ENCODE measurements around the gene CEP85. TPM values are rescaled to one million over a fixed set of nuclear protein-coding genes. Genes with fewer than 3 reads are reported as not detected.

Gene CEP85
- polyA plus RNA-seq, 3 donors from 2014 or later, result 4.0 to 6.9 (median 5.4) TPM

GRCh38 chr1:26283871-26284596 is 50.0 kb downstream of the CEP85 start:
- no peaks in the 10 kb centered on the region for H3K9me3 Mint-ChIP-seq
- peaks cover 0 to 9% (median 8%) of the 10 kb centered on the region in 3 donors for H3K36me3 Mint-ChIP-seq
- peak overlapping the region; percentile 51 to 85 (median 67) for H3K4me3 Mint-ChIP-seq
- no peak for DNase-seq
- H3K4me1 Mint-ChIP-seq, result peaks cover 91% of the 10 kb centered on the region in 2 donors
- peak overlapping the region; percentile 81 to 99 (median 98) for H3K27ac Mint-ChIP-seq
- peaks cover 4 to 9% (median 9%) of the 10 kb centered on the region in 3 donors for H3K27me3 Mint-ChIP-seq (ENCODE audit: low read depth in 3 of 3)

DNA sequence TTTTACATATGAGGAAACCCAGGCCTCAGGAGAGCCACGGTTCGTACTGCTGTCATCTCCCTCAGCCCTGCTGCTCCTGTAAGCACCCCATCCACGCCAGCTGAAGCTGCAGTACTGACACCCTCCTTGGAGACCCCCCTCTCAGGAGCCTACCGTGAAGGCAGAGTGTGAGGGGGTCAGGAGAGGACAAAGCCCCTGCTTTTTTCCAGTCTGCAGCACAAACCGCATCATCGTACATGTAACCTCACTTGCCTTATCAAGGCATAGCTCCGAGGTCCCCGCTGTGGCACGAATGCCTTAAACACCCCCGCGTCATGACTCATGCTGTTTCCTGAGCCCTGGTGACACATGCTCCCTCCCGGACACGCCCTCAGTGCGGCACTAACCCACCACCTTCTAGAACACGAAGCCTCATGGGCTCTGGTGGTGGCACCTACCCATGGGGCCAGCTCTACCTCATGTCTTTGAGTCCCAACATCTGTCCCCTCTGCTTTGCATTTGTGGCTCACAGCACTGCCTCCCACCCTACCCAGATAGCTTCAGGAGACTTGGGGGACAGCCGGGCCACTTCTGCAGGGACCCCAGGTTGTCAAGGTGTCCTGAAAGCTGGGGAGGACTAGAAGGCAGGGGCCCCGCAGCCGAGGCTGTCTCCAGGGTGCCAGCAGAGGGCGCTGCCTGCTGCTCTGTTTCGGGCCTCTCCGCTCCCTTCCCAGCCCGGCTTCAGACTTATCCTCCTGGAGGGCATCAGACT is 50.8 kb downstream of the CEP85 start:
- H3K9me3 Mint-ChIP-seq, result no peaks in the 10 kb centered on the region
- H3K36me3 Mint-ChIP-seq, result peaks cover 0 to 9% (median 8%) of the 10 kb centered on the region in 3 donors
- peaks cover 91 to 92% of the 10 kb centered on the region in 2 donors for H3K4me1 Mint-ChIP-seq
- peak overlapping the region; percentile 51 to 85 (median 67) for H3K4me3 Mint-ChIP-seq
- H3K27me3 Mint-ChIP-seq (ENCODE audit: low read depth in 3 of 3), result peaks cover 4 to 9% (median 9%) of the 10 kb centered on the region in 3 donors
- H3K27ac Mint-ChIP-seq, result peak overlapping the region; percentile 81 to 99 (median 98)
- DNase-seq, result peak; percentile 84 to 88 (median 86)

GRCh38 chr1:26285366-26286063 is 51.5 kb downstream of the CEP85 start:
- H3K4me1 Mint-ChIP-seq, result peaks cover 96 to 98% of the 10 kb centered on the region in 2 donors
- peak overlapping the region; percentile 93 to 99 (median 98) for H3K27ac Mint-ChIP-seq
- peaks cover 2 to 9% (median 8%) of the 10 kb centered on the region in 3 donors for H3K27me3 Mint-ChIP-seq (ENCODE audit: low read depth in 3 of 3)
- H3K9me3 Mint-ChIP-seq, result no peaks in the 10 kb centered on the region
- DNase-seq, result no peak
- H3K36me3 Mint-ChIP-seq, result peaks cover 0 to 9% (median 8%) of the 10 kb centered on the region in 3 donors
- peak overlapping the region; percentile 51 to 91 (median 67) for H3K4me3 Mint-ChIP-seq

DNA sequence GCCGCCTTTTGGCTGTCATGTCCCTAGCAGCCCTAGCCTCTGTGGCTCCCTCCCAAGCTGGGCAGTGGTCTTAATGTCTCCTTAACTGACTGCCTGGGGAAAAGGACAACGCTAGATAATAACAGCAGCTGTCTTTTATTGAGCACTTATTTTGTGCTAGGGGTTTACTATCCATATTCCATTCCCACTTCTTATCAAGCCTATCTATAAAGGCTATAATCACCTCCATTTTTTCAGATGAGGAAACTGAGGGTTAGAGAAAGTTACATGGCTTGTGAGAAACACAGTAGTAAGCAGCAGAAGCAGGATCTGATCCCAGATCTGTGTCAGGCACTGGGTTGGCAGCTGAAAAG is 52.0 kb downstream of the CEP85 start:
- Mint-ChIP-seq H3K27ac (peak overlapping the region; percentile 81 to 99 (median 96)), H3K4me1 (peaks cover 95 to 96% of the 10 kb centered on the region in 2 donors), H3K27me3 (ENCODE audit: low read depth in 3 of 3) (peaks cover 2 to 8% (median 8%) of the 10 kb centered on the region in 3 donors), H3K9me3 (no peaks in the 10 kb centered on the region), H3K36me3 (peaks cover 0 to 8% (median 7%) of the 10 kb centered on the region in 3 donors), H3K4me3 (peak overlapping the region; percentile 8 to 91 (median 46))
- no peak for DNase-seq

GRCh38 chr1:26287033-26287711 is 53.2 kb downstream of the CEP85 start:
- Mint-ChIP-seq H3K4me1 (peaks cover 87 to 91% of the 10 kb centered on the region in 2 donors), H3K36me3 (no peaks in the 10 kb centered on the region), H3K9me3 (no peaks in the 10 kb centered on the region), H3K4me3 (peak overlapping the region; percentile 78 to 93 (median 83)), H3K27me3 (ENCODE audit: low read depth in 3 of 3) (peaks cover 2 to 6% (median 6%) of the 10 kb centered on the region in 3 donors), H3K27ac (peak overlapping the region; percentile 92 to 99 (median 96))
- DNase-seq, result peak; percentile 71 to 78 (median 76)

GRCh38 chr1:26287811-26288210 is 53.8 kb downstream of the CEP85 start:
- Mint-ChIP-seq H3K27me3 (ENCODE audit: low read depth in 3 of 3) (peaks cover 5 to 6% (median 6%) of the 10 kb centered on the region in 3 donors), H3K27ac (peak overlapping the region; percentile 92 to 99 (median 96)), H3K4me1 (peaks cover 81 to 86% of the 10 kb centered on the region in 2 donors), H3K36me3 (no peaks in the 10 kb centered on the region), H3K9me3 (no peaks in the 10 kb centered on the region), H3K4me3 (peak overlapping the region; percentile 78 to 93 (median 83))
- DNase-seq, result no peak

DNA sequence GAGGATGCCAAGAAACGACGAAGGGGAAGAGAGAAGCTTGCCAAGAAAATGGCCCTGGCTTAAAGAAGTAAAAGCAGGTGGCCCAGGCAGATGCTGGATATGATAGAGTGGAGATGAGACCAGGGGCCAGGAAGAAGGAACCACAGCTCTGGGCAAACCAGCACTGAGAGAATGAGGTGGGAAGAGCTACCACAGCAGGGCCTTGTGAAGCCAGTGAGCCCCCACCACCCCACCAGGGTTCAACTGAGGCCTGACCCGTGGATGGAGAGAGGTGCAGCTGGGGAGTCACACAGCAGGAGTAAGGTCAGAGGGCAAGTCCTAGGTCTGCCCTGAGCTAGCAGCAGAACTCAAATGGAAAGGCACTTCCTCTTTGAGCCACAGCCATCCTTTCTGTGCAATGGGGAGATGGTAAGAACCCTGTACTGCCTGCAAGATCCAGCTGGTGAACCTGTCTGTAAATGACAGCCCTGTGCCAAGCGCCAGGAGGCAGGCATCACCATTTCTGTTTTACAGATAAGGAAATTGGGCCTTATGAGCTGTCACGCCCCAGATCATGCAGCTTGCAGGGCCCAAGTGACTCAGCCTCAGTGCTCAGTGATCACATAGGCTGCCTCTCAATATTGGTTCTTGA is 54.4 kb downstream of the CEP85 start:
- Mint-ChIP-seq H3K36me3 (peaks cover 0 to 3% (median 0%) of the 10 kb centered on the region in 3 donors), H3K27me3 (ENCODE audit: low read depth in 3 of 3) (peaks cover 1 to 8% (median 5%) of the 10 kb centered on the region in 3 donors), H3K4me3 (peak overlapping the region; percentile 78 to 93 (median 83)), H3K4me1 (peaks cover 75 to 80% of the 10 kb centered on the region in 2 donors), H3K9me3 (no peaks in the 10 kb centered on the region), H3K27ac (peak overlapping the region; percentile 92 to 99 (median 96))
- peak in 1 of 3 donors; percentile 27 for DNase-seq

DNA sequence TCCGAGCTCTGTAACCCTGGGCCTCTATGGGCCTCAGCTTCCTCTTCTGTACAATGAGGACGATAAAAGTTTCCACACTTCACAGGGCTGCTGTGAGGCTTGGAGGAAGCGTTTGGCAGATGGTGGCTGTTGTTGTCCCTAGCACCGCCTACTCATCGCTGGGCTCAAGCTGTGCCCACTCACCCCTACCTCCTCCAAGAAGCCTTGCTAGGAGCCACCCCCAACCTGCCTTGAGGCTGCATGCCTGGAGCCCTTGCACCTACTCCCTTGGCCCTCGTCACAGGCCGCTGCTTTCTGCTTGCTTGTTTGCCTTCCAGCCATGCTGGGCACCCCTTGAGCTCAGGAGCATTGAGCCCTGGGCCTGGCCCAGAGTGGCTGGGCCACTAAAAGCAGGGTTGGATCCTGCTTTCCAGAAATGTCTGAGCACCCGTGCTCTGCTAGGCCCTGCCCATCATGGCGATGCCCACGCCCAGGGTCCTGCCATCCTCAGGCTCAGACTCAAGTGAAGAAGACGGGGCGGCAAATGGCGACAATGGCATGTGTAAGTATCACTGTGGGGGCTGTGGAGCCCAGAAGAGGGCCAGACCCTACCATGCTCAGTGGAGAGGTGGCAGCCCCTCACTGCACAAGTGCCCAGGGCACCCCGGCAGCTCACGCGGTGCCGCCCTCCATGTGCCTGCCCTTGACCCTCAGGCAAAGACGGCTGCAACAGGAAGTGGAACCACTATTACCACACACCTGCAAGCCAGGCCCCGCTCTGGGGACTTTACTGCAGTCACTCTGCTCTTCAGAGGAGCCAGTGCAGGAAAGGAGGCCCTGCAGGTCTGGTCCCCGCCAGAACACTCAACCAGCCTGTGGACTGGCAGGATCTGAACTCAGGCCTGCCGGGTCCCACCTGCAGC is 55.4 kb downstream of the CEP85 start:
- Mint-ChIP-seq H3K4me1 (peaks cover 65 to 70% of the 10 kb centered on the region in 2 donors), H3K36me3 (peaks cover 0 to 3% (median 0%) of the 10 kb centered on the region in 3 donors), H3K27ac (peak overlapping the region; percentile 92 to 99 (median 96)), H3K9me3 (no peaks in the 10 kb centered on the region), H3K4me3 (peak overlapping the region; percentile 78 to 93 (median 83)), H3K27me3 (ENCODE audit: low read depth in 3 of 3) (peaks cover 1 to 8% (median 5%) of the 10 kb centered on the region in 3 donors)
- DNase-seq, result peak in 2 of 3 donors; percentile 51 to 53

GRCh38 chr1:26290122-26290881 is 56.3 kb downstream of the CEP85 start:
- Mint-ChIP-seq H3K36me3 (peaks cover 0 to 3% (median 0%) of the 10 kb centered on the region in 3 donors), H3K27ac (peak overlapping the region; percentile 92 to 99 (median 96)), H3K27me3 (ENCODE audit: low read depth in 3 of 3) (peaks cover 4 to 6% (median 6%) of the 10 kb centered on the region in 3 donors), H3K4me3 (peak overlapping the region; percentile 44 to 91 (median 78)), H3K4me1 (peaks cover 56 to 61% of the 10 kb centered on the region in 2 donors), H3K9me3 (no peaks in the 10 kb centered on the region)
- DNase-seq, result peak; percentile 42 to 57 (median 52)

DNA sequence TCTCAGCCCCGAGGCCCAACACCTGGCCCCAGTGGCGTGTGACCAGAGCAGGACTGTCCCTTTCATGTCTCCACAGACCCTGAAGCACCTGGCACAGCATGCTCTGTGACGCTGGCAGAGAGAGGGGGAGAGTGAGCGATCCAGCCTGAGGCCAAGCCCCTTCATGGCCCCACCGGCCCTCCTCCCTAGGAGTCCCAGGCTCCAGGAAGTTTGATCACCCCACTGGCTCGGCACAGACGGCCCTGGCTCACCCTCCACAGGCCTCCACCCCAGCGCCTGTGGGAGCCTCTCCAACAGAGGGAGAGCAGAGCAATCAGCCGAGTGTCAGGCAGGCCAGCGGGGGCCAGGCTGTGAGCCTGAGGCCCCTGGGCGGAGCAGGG is 56.9 kb downstream of the CEP85 start:
- no peaks in the 10 kb centered on the region for H3K9me3 Mint-ChIP-seq
- DNase-seq, result no peak
- peaks cover 4 to 6% (median 6%) of the 10 kb centered on the region in 3 donors for H3K27me3 Mint-ChIP-seq (ENCODE audit: low read depth in 3 of 3)
- H3K27ac Mint-ChIP-seq, result peak overlapping the region in 4 of 6 donors; percentile 80 to 99 (median 96)
- peaks cover 50 to 55% of the 10 kb centered on the region in 2 donors for H3K4me1 Mint-ChIP-seq
- peaks cover 0 to 3% (median 0%) of the 10 kb centered on the region in 3 donors for H3K36me3 Mint-ChIP-seq
- peak overlapping the region in 2 of 5 donors; percentile 24 for H3K4me3 Mint-ChIP-seq

GRCh38 chr1:26291433-26291832 is 57.4 kb downstream of the CEP85 start:
- DNase-seq, result no peak
- Mint-ChIP-seq H3K36me3 (peaks cover 0 to 3% (median 0%) of the 10 kb centered on the region in 3 donors), H3K9me3 (no peaks in the 10 kb centered on the region), H3K27me3 (ENCODE audit: low read depth in 3 of 3) (peaks cover 4 to 6% (median 6%) of the 10 kb centered on the region in 3 donors), H3K4me1 (peaks cover 45 to 50% of the 10 kb centered on the region in 2 donors), H3K4me3 (peak overlapping the region in 1 of 5 donors; percentile 46), H3K27ac (peak overlapping the region in 4 of 6 donors; percentile 30 to 83 (median 68))
